ENCODE results near the gene SCAPER. TPM values are rescaled to one million over a fixed set of nuclear protein-coding genes. Genes with fewer than 3 reads are reported as not detected.

SCAPER gene
- total RNA-seq, 3 donors from 2014 or later: 19.5 to 49.8 (median 28.5) TPM

GRCh38 chr15:76647612-76648011, 257.5 kb downstream of the SCAPER start:
- DNase-seq (ENCODE audit: low spot score in 2 of 2): no peak
- intact Hi-C loops (cut with DNase I; ENCODE audit: low total_unique reads): no loop called here
- no peak overlapping the region for H3K4me3 ChIP-seq
- no peak for TF ChIP-seq CTCF (IDR thresholded peaks at IDR 0.05)
- TF ChIP-seq POLR2AphosphoS5 (IDR thresholded peaks at IDR 0.05): no peak
- TF ChIP-seq POLR2A (IDR thresholded peaks at IDR 0.05): no peak
- H3K9me3 ChIP-seq: no peaks in the 10 kb centered on the region
- no peaks in the 10 kb centered on the region for H3K36me3 ChIP-seq
- H3K27ac ChIP-seq: no peak overlapping the region
- no peaks in the 10 kb centered on the region for H3K27me3 ChIP-seq
- H3K4me1 ChIP-seq: no peaks in the 10 kb centered on the region

GRCh38 chr15:76644646-76645045, 260.5 kb downstream of the SCAPER start:
- Histone ChIP-seq H3K27me3 (no peaks in the 10 kb centered on the region), H3K4me3 (no peak overlapping the region), H3K27ac (no peak overlapping the region), H3K4me1 (no peaks in the 10 kb centered on the region), H3K9me3 (no peaks in the 10 kb centered on the region), H3K36me3 (no peaks in the 10 kb centered on the region)
- intact Hi-C loops (cut with DNase I; ENCODE audit: low total_unique reads): no loop called here
- TF ChIP-seq POLR2A (IDR thresholded peaks at IDR 0.05): no peak
- no peak for TF ChIP-seq CTCF (IDR thresholded peaks at IDR 0.05)
- TF ChIP-seq POLR2AphosphoS5 (IDR thresholded peaks at IDR 0.05): no peak
- DNase-seq (ENCODE audit: low spot score in 2 of 2): no peak

- DNase-seq (ENCODE audit: low spot score in 2 of 2): no peak
- Histone ChIP-seq H3K4me1 (no peaks in the 10 kb centered on the region), H3K36me3 (no peaks in the 10 kb centered on the region), H3K4me3 (no peak overlapping the region), H3K27me3 (no peaks in the 10 kb centered on the region), H3K9me3 (no peaks in the 10 kb centered on the region), H3K27ac (no peak overlapping the region)
- intact Hi-C loops (cut with DNase I; ENCODE audit: low total_unique reads): no loop called here
- no peak for TF ChIP-seq CTCF (IDR thresholded peaks at IDR 0.05)
- no peak for TF ChIP-seq POLR2A (IDR thresholded peaks at IDR 0.05)
- TF ChIP-seq POLR2AphosphoS5 (IDR thresholded peaks at IDR 0.05): no peak
Measured at GRCh38 chr15:76642671-76643070, 262.5 kb downstream of the SCAPER start.

GRCh38 chr15:76637166-76637565, 268.0 kb downstream of the SCAPER start:
- no peaks in the 10 kb centered on the region for H3K4me1 ChIP-seq
- no peak overlapping the region for H3K27ac ChIP-seq
- no peak overlapping the region for H3K4me3 ChIP-seq
- H3K36me3 ChIP-seq: no peaks in the 10 kb centered on the region
- no peaks in the 10 kb centered on the region for H3K27me3 ChIP-seq
- peaks cover 0 to 7% of the 10 kb centered on the region in 2 donors for H3K9me3 ChIP-seq
- TF ChIP-seq POLR2AphosphoS5 (IDR thresholded peaks at IDR 0.05) (no peak), CTCF (IDR thresholded peaks at IDR 0.05) (no peak), POLR2A (IDR thresholded peaks at IDR 0.05) (no peak)
- intact Hi-C loops (cut with DNase I; ENCODE audit: low total_unique reads): no loop called here
- no peak for DNase-seq (ENCODE audit: low spot score in 2 of 2)

- Histone ChIP-seq H3K27me3 (no peaks in the 10 kb centered on the region), H3K9me3 (peaks cover 0 to 7% of the 10 kb centered on the region in 2 donors), H3K36me3 (no peaks in the 10 kb centered on the region), H3K4me1 (no peaks in the 10 kb centered on the region), H3K4me3 (no peak overlapping the region), H3K27ac (no peak overlapping the region)
- intact Hi-C loops (cut with DNase I; ENCODE audit: low total_unique reads): no loop called here
- DNase-seq (ENCODE audit: low spot score in 2 of 2): no peak
- TF ChIP-seq POLR2AphosphoS5 (IDR thresholded peaks at IDR 0.05) (no peak), POLR2A (IDR thresholded peaks at IDR 0.05) (no peak), CTCF (IDR thresholded peaks at IDR 0.05) (no peak)
Measured at GRCh38 chr15:76636059-76636458, 269.1 kb downstream of the SCAPER start.

Measured in breast epithelium (tissue), 4 donors.